Nephron progenitor cell (in vitro differentiated cells): ENCODE measurements around the gene PTGER3.

Source experiments
- DNase-seq: peaks from one replicate; pipeline ENCODE4 v3.0.0; 2021
- H3K27ac Mint-ChIP-seq: 2 replicates; pipeline ENCODE4 v1.8.0; 2021; ENCODE audit warnings: mild to moderate bottlenecking, moderate library complexity, mixed read lengths
- H3K27me3 Mint-ChIP-seq: 2 replicates; pipeline ENCODE4 v1.8.0; 2021; ENCODE audit warnings: mild to moderate bottlenecking, low read depth, mixed read lengths; ENCODE audit not compliant: poor library complexity
- H3K36me3 Mint-ChIP-seq: 2 replicates; pipeline ENCODE4 v1.8.0; 2021; ENCODE audit warnings: low read depth, mixed read lengths
- H3K4me1 Mint-ChIP-seq: 2 replicates; pipeline ENCODE4 v1.8.0; 2021; ENCODE audit warnings: mixed read lengths
- H3K4me3 Mint-ChIP-seq: 2 replicates; pipeline ENCODE4 v1.8.0; 2021; ENCODE audit warnings: mild to moderate bottlenecking, moderate library complexity, mixed read lengths
- H3K9me3 Mint-ChIP-seq: 2 replicates; pipeline ENCODE4 v1.8.0; 2021; ENCODE audit warnings: mild to moderate bottlenecking, moderate library complexity, mixed read lengths
- CTCF ChIP-seq: fragments of 200-600 bp; sonication (generic); IDR thresholded peaks from 2 replicates; pipeline ENCODE4 v1.5.0; 2021; ENCODE audit warnings: antibody characterized with exemption

The PTGER3 gene

GRCh38 chr1:71080739-71081696 lies 33.4 kb upstream of the PTGER3 start, which contains the start of gene ZRANB2:
Gene ZRANB2, minus strand, starts transcription at chr1:71081035. Its CDS starts 40 bp downstream, at chr1:71080995.
- H3K4me1 Mint-ChIP-seq: peaks cover 29% of the 10 kb centered on the region
- peak; percentile 83 for DNase-seq
- TF ChIP-seq CTCF: peak; percentile 43
- H3K4me3 Mint-ChIP-seq: peak within 1 kb of the TSS; percentile 96
- H3K27me3 Mint-ChIP-seq: peaks cover 24% of the 10 kb centered on the region
- H3K27ac Mint-ChIP-seq: peak within 1 kb of the TSS; percentile 100
- peaks cover 4% of the 10 kb centered on the region for H3K9me3 Mint-ChIP-seq
- peaks cover 13% of the 10 kb centered on the region for H3K36me3 Mint-ChIP-seq

GRCh38 chr1:71080230-71080738 lies 32.7 kb upstream of the PTGER3 start:
- peaks cover 20% of the 10 kb centered on the region for H3K36me3 Mint-ChIP-seq
- H3K27ac Mint-ChIP-seq: peak overlapping the region; percentile 100
- peaks cover 29% of the 10 kb centered on the region for H3K4me1 Mint-ChIP-seq
- peak; percentile 3 for DNase-seq
- peaks cover 4% of the 10 kb centered on the region for H3K9me3 Mint-ChIP-seq
- H3K27me3 Mint-ChIP-seq: peaks cover 24% of the 10 kb centered on the region
- H3K4me3 Mint-ChIP-seq: peak overlapping the region; percentile 96
- no peak for TF ChIP-seq CTCF

- H3K4me3 Mint-ChIP-seq: no peak overlapping the region
- H3K9me3 Mint-ChIP-seq: no peaks in the 10 kb centered on the region
- no peak for TF ChIP-seq CTCF
- no peaks in the 10 kb centered on the region for H3K27me3 Mint-ChIP-seq
- DNase-seq: no peak
- H3K27ac Mint-ChIP-seq: no peak overlapping the region
- H3K36me3 Mint-ChIP-seq: peaks cover 62% of the 10 kb centered on the region
- H3K4me1 Mint-ChIP-seq: peaks cover 16% of the 10 kb centered on the region
These were observed 27.1 kb upstream of the PTGER3 start for GRCh38 chr1:71074681-71075080.

- no peak overlapping the region for H3K4me3 Mint-ChIP-seq
- H3K9me3 Mint-ChIP-seq: no peaks in the 10 kb centered on the region
- DNase-seq: no peak
- no peaks in the 10 kb centered on the region for H3K27me3 Mint-ChIP-seq
- no peak overlapping the region for H3K27ac Mint-ChIP-seq
- H3K36me3 Mint-ChIP-seq: peaks cover 65% of the 10 kb centered on the region
- H3K4me1 Mint-ChIP-seq: no peaks in the 10 kb centered on the region
- TF ChIP-seq CTCF: no peak
These were observed 24.7 kb upstream of the PTGER3 start for GRCh38 chr1:71072273-71072672.

GRCh38 chr1:71071720-71072119 lies 24.1 kb upstream of the PTGER3 start:
- H3K4me3 Mint-ChIP-seq: no peak overlapping the region
- H3K27me3 Mint-ChIP-seq: no peaks in the 10 kb centered on the region
- DNase-seq: no peak
- H3K27ac Mint-ChIP-seq: no peak overlapping the region
- H3K9me3 Mint-ChIP-seq: no peaks in the 10 kb centered on the region
- TF ChIP-seq CTCF: no peak
- peaks cover 67% of the 10 kb centered on the region for H3K36me3 Mint-ChIP-seq
- H3K4me1 Mint-ChIP-seq: no peaks in the 10 kb centered on the region
